Spleen (tissue), 7 donors: ENCODE data around the gene SLC26A11.

Experiments
- CTCF ChIP-seq, 11 experiments: fragments of 200-600 bp in 7 of 11; fragments of 450-650 bp in 4 of 11; sonication (generic) in 4 of 11; IDR thresholded peaks in 8 of 11; conservative IDR thresholded peaks in 3 of 11; 1 replicate in 7 of 11; 2 replicates in 4 of 11; pipeline versions ENCODE4 v1.4.0 to v1.8.0; 2016 to 2021; ENCODE audit warnings: antibody characterized with exemption in 11 of 11, inconsistent platforms in 4 of 11, mild to moderate bottlenecking in 1 of 11
- POLR2A ChIP-seq, 3 donors: fragments of 450-650 bp; IDR thresholded peaks; one replicate each; pipeline ENCODE4 v1.5.1; 2017; ENCODE audit warnings: antibody characterized with exemption in 3 of 3, mild to moderate bottlenecking in 1 of 3
- POLR2AphosphoS5 ChIP-seq, 3 donors: sonication (generic); formaldehyde crosslinking; IDR thresholded peaks; one replicate each; pipeline ENCODE4 v1.5.1; 2017; ENCODE audit warnings: antibody characterized with exemption in 3 of 3
- donor health status: DM: no; HTN: no; CAD: no; lungs with moderate emphysema.
- donor health status: DM: no; HTN: no; CAD: no.
- donor health status: DM: no; HTN: no; CAD: no.

DNA sequence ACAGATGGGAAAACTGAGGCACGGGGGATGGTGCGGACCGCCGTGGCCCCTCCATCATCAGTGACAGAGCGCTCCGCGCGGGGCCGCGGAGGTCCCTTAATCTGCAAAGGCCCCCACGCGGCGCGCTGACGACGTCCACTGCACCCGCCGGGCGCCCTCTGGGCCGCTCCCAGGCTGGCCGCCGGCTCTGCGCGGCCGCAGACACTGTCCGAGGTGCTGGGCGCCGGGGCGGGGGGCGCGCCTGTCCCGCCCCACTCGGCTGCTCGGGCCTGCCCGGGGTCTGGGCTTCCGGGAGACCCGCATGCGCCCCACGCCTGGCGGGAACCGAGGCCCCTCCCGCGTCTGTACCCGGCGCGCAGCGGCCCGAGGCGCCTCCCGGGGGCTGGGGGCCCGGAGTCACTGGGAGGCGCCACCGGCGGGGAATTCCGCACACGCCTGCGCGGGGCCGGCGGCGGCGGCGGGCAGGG is 39.9 kb downstream of the SLC26A11 start:
- TF ChIP-seq CTCF (IDR thresholded peaks at IDR 0.05 in 8 of 11, conservative IDR thresholded peaks at IDR 0.05 in 3 of 11) (no peak), POLR2AphosphoS5 (IDR thresholded peaks at IDR 0.05) (peak; percentile 57 to 75 (median 72)), POLR2A (IDR thresholded peaks at IDR 0.05) (peak in 2 of 3 donors; percentile 31 to 35)
